Measurements from ENCODE around the gene SPACDR.
"Not testable (repeated sequence)": the region's sequence is repeated elsewhere in the genome, so short reads cannot be mapped to it uniquely, and the experiment has no call there.

Gene SPACDR, protein sequence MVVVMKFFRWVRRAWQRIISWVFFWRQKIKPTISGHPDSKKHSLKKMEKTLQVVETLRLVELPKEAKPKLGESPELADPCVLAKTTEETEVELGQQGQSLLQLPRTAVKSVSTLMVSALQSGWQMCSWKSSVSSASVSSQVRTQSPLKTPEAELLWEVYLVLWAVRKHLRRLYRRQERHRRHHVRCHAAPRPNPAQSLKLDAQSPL

DNA sequence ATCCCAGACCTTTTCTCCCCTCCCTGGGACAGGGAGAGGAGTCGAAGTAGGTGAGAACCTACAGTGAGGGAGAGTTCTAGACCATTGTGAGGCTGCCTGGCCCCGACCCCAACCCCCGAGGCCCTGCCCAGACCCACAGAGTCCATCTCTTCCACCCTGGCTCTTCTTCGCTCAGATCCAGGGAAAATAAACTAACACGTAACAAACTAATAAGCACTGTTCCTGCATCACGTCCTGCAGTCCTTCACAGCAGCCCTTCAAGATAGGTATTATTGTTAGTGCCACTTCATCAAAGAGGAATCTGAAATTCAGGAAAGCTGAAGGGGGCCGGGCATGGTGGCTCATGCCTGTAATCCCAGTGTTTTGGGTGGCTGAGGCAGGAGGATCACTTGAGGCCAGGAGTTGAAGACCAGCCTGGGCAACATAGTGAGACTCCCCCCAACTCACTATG is at the start of gene SPACDR:
SPACDR (minus strand) TSS at position 51 of the 451 bp plus-strand sequence. CDS start 235 bp downstream, outside the sequence.
- DNase-seq, result no peak

DNA sequence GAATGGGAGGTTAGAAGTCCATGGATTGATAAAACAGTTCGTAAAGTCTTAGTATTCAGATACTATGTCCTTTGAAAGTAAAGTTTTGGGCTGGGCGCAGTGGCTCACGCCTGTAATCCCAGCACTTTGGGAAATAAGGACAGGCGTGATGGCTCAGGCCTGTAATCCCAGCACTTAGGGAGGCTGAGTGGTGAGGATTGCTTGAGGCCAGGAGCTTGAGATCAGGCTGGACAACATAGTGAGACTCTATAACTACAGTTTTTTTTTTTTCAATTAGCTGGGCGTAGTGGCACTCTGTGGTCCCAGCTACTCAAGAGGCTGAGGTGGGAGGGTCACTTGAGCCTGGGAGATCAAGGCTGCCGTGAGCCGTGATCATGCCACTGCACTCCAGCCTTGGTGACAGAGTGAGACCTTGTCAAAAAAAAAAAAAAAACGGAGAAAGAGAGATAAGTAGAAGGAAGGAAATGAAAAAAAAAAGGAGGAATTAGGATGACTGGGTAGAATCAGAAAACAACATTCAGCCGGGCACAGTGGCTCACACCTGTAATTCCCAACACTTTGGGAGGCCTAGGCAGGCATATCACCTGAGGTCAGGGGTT is 49.3 kb upstream of the SPACDR start:
- DNase-seq, result no peak

DNA sequence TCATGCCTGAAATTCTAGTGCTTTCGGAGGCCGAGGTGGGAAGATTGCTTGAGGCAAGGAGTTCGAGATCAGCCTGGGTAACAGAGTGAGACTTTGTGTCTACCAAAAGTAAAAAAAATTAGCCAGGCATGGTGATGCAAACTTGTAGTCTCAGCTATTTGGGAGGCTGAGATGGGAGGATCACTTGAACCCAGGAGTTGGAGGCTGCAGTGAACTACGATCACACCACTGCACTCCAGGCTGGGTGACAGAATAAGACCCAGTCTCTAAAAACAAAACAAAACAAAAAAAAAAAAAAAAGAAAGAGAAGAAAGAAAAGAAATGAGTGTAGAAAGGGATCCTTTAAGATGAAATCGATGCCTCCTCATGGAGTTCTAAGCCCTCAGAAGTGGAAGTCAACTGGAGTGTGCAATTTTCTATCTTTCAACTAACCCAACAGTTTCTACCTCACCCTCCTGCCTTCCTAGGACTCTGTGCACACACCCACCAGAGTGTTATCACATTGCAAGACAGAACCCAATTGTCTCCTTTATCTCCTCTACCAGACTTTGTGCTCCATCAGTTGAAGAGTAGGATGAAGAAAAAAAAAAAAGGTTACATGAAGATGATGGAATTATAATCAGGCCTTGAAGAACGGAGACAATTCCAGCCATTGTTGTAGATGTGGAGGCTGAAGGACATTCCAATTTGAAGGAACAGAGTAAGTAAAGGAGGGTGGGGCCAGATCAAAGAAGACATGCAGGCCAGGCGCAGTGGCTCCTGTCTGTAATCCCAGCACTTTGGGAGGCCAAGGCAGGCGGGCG is 46.6 kb upstream of the SPACDR start:
- DNase-seq, result no peak

DNA sequence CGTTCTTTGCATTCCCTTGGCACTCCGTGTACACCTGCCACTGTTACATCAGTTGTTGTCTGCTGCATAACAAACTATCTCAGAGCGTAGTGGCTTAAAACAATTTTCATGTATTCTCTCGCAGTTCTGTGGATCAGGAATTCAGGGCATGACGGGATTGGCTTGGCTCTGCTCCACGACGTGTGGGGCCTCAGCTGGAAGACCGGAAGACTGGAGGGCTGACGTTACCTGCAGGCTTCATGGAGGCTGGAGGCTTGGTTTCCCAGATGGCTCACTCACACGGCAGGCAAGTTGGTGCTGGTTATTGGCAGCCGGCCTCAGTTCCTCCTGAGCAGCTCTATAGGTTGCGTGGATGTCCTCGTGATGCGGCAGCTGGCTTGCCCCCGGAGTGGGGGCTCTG is 45.2 kb upstream of the SPACDR start:
- peak; percentile 39 for DNase-seq

DNA sequence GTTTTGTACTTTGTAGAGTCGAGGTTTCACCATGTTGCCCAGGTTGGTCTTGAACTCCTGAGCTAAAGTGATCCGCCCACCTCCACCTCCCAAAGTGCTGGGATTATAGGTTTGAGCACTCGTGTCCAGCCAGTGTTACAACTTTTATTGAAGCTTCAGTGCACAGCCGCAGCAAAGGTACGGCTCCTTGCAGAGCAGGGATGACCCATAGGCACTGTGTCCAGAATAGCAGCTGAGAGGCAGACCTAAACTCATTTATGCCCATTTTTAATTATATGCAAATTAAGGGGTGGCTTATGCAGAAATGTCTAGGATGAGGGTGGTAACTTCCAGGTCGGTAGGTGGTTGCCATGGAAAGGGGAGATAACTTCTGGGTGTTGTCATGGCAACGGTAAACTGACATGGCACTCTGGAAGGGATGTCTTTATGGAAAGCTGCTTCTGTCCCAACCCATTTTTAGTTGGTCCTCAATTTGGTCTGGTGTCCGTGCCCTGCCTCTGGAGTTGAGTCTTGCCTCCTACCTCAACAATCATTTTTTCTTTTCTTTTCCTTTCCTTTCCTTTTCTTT is 42.4 kb upstream of the SPACDR start:
- no peak for DNase-seq

DNA sequence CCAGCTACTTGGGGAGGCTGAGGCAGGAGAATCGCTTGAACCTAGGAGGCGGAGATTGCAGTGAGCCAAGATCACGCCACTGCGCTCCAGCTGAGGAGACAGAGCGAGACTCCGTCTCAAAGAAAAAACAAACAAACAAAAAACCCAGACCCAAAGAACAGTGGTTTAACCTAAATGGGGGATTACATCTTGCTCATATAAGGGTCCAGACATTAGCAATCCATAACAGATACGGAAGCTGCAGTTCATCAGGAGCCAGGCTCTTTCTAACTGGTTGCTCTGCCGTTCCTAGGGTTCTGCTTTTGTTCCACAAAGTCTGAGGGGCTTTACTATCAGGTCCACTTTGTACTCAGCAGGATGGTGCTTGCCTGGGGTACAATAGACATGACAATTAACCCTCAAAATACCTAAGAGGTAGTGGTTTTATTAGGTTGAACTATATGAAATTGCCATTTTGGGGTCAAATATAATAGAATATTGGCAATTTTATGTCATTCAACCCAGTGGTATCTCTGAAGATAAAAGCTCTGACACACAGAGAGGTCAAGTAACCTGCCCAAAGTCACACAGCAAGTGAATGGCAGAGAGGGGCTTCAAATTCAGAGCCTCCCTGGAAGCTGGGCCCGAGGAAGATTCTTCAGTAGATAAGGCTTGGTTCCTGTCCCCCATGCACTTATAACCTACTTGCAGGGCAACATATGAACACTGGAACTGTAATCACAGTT is 41.0 kb upstream of the SPACDR start:
- no peak for DNase-seq

DNA sequence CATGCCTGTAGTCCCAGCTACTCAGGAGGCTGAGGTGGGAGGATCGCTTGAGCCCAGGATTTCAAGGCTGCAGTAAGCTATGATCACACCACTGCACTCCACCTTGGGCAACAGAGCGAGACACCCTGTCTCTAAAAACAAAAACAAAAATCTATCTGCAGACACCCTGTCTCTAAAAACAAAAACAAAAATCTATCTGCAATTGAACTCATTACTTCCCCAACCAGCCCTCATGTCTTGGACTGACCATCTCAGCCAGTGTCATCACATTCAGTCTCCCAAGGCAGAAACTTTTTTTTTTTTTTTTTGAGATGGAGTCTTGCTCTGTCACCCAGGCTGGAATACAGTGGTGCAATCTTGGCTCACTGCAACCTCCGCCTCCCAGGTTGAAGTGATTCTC is 40.0 kb upstream of the SPACDR start:
- not testable (repeated sequence) for DNase-seq

DNA sequence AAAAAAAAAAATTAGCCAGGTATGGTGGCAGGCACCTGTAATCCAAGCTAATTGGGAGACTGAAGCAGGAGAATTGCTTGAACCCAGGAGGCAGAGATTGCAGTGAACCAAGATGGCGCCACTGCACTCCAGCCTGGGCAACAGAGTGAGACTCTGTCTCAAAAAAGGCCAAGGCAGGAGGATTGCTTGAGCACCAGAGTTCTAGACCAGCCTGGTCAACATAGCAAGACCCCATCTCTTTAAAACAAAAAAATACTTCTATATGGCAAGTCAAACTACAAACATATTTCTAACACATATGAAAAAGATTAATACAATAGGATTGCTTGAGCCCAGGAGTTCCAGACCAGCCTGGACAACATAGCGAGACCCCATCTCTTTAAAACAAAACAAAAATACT is 36.7 kb upstream of the SPACDR start:
- DNase-seq, result not testable (repeated sequence)

DNA sequence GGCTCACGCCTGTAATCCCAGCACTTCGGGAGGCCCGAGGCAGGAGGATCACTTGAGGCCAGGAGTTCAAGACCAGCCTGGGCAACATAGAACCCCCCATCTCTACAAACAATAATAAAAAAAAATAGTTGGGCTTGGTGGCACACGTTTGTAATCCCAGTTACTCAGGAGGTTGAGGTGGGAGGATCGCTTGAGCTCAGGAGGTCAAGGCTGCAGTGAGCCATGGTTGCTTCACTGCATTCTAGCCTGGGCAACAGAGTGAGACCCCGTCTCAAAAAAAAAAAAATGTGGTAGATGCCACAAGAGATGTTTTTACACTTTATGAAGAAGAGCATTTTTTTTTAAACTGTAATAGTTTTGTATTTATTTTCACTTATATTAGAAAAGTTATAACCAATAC is 32.4 kb upstream of the SPACDR start:
- DNase-seq, result no peak

DNA sequence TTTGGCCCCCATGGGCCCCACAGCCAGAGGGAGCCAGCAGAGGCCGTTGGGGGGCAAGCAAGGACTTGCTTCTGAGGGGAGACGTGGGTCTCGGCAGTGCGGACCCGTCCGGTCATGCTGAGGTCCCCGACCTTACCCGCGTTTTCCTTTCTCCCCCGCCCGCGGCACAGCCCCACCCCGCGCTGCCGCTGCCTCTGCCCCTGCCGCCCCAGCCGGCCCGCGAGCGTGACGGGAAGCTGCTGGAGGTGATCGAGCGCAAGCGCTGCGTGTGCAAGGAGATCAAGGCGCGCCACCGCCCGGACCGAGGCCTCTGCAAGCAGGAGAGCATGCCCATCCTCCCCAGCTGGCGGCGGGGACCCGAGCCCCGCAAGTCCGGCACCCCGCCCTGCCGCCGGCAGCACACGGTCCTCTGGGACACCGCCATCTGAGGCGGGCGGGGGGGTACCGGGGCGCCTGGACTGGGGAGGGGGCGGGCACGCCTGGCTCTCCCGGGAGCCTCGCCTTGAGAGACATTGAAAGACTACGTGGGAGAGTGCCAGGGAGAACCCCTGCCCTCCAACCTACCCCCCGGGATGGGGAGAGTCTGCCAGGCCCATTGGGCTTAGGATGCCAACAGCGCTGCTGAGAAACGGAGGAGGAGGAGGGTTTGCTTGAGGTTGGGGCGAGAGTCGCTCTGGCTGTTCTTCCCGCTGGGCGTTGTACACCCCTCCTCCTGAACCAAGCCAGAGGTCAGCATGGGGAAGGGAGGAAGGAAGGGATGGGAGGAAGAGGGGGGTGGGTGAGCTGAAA is 29.6 kb upstream of the SPACDR start:
- no peak for DNase-seq

DNA sequence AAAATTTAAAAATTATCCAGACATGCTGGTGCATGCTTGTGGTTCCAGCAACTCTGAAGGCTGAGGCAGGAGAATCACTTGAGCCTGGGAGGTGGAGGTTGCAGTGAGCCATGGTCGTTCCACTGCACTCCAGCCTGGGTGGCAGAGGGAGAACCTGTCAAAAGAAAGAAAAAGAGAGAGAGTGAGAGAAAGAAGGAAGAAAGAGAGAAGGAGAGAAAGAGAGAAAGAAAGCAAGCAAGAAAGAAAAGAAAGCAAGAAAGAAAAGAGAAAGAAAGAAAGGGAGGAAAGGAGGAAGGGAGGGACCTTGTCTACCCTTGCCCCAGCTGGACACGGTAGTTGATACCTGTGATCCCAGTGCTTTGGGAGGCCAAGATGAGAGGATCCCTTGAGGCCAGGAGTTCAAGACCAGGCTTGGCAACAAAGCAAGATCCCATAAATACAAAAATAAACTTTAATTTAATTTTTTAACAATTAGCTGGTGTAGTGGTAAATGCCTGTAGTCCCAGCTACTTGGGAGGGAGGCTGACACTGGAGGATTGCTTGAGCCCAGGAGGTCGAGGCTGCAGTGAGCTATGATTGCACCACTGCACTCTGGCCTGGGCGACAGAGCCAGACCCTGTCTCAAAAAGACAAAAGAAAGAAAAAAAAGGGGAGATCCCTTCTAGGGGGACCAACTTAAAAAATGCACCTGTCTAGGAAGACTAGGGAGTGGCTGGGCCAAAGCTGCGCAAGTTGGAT is 28.8 kb upstream of the SPACDR start:
- no peak for DNase-seq

DNA sequence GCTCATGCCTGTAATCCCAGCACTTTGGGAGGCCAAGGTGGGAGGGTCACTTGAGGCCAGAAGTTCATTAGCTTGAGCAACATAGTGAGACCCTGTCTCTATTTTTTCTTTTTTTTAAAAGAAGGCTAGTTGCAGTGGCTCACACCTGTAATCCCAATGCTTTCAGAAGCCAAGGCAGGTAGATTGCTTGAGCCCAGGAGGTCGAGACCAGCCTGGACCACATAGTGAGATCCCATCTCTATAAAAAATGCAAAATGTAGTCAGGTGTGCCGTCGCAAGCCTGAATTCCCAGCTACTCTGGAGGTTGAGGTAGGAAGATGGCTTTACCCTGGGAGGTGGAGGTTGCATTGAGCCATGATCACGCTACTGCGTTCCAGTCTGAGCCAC is 27.1 kb upstream of the SPACDR start:
- DNase-seq, result no peak

DNA sequence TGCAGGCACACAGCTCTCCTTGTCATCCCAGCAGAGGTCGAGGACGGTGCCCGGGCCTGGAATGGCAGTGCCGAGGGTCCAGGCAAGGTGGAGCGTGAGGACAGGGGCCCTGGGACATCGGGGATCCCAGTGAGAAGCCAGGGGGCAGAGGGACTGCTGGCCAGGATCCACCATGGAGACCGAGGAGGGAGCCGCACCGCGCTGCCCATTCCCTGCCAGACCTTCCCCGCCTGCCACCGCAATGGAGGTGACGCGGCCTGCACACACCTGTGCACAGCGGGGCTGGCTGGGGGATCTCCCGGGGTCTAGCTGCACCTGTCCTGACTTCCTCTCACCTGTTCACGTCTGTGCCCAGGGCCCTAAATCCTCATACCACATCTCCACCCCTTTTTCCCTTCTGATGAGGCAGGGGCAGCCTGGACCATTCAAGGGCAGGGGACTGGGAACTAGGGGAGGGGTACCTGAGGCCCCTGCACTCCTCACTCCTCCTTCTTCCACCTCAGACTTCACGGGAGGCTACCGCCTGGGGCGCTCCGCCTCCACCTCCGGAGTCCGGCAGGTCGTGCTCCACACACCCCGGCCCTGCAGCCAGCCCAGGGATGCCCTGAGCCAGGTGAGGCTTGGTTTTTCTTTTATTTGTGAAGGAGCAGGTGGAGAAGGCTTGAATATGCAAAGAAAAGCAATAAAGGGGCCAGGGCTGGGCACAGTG is 26.6 kb upstream of the SPACDR start:
- DNase-seq, result no peak

DNA sequence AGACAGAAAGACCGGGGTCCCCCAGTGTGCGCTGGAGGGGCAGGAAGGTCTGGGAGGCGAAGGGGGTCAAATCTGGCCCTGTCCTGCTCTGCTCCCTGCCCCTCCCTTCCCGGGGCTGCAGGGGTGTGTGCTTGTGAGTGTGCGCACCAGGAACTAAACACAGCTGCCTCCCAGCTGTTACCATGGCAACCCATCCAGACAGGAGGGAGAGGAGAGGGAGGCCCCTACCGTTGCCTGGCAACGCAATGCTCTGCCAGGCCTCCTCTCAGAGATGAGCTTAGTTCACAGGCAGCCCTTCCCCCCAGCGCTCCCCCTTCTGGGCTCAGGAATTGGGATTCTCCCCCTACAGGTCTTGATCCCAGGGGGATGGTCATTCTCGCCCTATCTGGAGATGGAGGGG is 25.8 kb upstream of the SPACDR start:
- DNase-seq, result peak; percentile 97

DNA sequence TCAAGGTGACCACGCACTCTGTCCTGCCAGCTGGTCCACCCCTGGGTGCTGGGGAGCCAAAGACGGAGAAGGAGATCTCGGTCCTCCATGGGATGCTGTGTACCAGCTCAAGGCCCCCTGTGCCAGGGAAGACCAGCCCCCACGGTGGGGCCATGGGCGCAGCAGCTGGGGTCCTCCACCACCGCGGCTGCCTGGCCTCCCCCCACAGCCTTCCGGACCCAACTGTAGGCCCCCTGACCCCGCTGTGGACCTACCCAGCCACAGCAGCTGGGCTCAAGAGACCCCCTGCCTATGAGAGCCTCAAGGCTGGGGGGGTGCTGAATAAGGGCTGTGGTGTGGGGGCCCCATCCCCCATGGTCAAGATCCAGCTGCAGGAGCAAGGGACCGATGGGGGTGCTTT is 25.1 kb upstream of the SPACDR start:
- DNase-seq, result no peak

DNA sequence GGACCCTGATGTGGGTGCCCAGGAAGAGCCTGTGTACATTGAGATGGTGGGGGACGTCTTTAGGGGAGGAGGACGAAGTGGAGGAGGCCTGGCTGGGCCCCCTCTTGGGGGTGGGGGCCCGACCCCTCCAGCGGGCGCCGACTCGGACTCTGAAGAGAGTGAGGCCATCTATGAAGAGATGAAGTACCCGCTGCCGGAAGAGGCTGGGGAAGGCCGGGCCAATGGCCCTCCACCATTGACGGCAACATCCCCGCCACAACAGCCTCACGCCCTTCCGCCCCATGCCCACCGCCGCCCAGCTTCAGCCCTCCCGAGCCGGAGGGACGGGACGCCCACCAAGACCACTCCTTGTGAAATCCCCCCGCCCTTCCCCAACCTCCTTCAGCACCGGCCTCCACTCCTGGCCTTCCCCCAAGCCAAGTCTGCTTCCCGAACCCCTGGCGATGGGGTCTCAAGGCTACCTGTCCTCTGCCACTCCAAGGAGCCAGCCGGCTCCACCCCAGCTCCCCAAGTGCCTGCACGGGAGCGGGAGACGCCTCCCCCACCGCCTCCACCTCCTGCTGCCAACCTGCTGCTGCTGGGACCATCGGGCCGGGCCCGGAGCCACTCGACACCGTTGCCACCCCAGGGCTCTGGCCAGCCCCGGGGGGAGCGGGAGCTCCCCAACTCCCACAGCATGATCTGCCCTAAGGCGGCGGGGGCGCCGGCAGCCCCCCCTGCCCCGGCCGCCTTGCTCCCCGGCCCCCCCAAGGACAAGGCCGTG is 24.5 kb upstream of the SPACDR start:
- no peak for DNase-seq

DNA sequence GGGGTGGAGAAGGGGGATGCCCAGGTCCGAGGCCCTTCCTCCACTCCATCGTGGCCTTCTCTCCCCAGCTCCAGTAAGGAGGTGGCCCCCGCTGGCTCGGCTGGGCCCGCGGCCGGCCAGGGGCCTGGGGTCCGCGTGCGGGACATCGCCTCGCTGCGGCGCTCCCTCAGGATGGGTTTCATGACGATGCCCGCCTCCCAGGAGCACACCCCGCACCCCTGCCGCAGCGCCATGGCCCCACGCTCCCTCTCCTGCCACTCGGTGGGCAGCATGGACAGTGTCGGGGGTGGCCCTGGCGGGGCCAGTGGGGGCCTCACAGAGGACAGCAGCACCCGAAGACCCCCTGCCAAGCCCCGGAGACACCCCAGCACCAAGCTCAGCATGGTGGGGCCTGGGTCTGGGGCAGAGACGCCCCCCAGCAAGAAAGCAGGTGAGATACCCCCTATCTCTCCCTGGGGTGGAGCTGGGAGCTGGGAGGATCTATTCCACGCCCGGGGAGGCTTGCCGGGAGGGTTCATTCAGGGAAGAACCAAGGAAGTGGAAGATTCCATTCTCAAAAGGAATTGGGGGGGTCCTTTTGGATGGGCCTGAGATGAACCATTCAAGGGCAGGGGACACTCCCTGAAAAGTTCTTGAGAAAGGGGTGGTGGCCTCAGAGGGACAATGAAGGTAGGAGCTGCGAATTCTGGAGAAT is 22.8 kb upstream of the SPACDR start:
- DNase-seq, result no peak

DNA sequence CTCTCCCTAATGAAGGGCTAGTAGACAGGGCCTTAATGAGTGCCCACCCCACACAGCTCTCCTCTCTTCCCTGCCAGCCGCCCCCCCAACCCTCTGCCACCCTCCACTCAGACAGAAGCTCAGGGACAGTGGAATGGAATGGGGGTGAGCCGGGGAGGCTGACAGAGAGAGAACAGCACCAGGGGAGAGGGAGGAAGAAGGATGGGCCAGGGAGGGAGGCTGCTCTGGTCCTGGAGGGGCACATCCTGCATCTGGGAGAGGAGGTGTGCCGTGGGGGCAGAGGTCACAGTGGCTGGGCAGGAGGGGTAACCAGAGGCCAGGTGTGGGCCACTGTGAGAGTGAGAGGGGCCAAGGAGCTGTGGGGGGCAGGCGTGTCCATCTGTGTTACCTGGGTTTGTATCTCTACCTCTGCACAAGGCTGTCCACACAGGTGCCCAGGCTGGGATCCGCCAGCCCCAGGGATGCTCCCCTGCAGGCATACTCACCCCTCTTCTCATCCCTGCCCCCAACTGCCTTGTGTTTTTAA is 22.1 kb upstream of the SPACDR start:
- DNase-seq, result no peak

DNA sequence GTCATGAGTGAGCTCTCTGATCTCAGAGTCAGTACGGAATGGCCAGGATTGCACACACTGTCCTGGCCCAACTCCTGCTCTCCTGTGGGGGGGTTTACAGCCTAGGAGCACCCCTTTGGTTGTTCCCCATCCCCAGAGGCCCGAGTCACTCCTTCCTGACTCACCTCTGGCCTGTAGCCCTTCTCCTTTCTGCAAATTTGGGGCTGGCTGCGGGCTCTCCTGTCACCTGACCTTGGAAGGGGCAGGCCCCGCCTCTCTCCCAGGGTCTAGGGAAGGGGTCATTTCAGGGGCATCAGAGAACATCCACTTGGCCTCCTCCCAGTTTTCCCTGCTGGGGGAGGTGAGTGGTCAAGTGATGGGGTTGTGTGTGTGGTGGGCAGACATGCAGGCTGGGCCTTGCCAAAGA is 21.4 kb upstream of the SPACDR start:
- DNase-seq, result no peak
